Keratinocyte (primary cell): ENCODE results near the gene SLC4A2.

Experiments
- CTCF ChIP-seq, 3 experiments: IDR thresholded peaks in 1 of 3; conservative IDR thresholded peaks in 1 of 3; optimal IDR thresholded peaks in 1 of 3; 2 replicates in 2 of 3; 3 replicates in 1 of 3; pipeline versions ENCODE3 to v1.5.1; 2011; ENCODE audit warnings: low read length in 3 of 3, mild to moderate bottlenecking in 3 of 3, moderate library complexity in 2 of 3, control low read depth in 1 of 3, inconsistent platforms in 1 of 3; ENCODE audit not compliant: insufficient read depth in 2 of 3; ENCODE audit errors: extremely low read depth in 1 of 3
- EZH2 ChIP-seq: IDR thresholded peaks from one replicate; pipeline ENCODE4 v1.6.1; 2012; ENCODE audit warnings: inconsistent platforms, mild to moderate bottlenecking, low read length, moderate library complexity

- peak; percentile 67 to 69 (median 67) for TF ChIP-seq CTCF (optimal IDR thresholded peaks at IDR 0.05 in 1 of 3, IDR thresholded peaks at IDR 0.05 in 1 of 3, conservative IDR thresholded peaks at IDR 0.05 in 1 of 3; ENCODE audit: extremely low read depth in 1 of 3, insufficient read depth in 2 of 3, low read length in 3 of 3)
- TF ChIP-seq EZH2, result no peak
Observed at GRCh38 chr7:151012911-151013347, 46.5 kb upstream of the SLC4A2 start.
